ENCODE data around the gene TCF23.
"Not testable (repeated sequence)": the region's sequence is repeated elsewhere in the genome, so short reads cannot be mapped to it uniquely, and the experiment has no call there.

The TCF23 gene

DNA sequence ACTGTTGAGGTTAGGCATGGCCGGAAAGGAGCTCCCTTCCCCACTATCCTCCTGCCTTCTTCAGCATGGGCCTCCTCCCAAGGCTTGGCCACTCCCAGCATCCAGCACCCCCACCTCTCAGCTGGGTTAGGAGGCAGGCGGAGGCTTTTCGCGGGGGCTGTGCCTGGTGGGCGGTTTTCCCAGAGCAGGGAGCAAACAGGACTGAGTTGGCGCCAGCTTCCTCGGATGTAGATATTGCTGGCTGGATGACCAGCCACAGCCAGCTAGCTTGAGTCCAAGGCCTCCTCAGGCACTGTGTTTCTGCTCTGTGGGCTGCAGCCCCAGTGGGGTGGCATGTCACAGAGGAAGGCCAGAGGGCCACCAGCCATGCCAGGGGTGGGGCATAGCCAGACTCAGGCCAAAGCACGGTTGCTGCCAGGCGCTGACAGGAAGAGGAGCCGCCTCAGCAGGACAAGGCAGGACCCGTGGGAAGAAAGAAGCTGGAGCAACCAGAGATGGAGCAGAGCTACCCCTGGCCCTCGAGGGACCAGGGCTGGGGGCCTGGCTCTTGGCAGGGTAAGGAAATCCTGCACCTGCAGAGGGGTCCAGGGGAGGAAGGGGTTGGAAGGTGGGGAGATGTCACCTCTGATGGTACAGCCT lies at the start of gene TCF23:
TCF23 (plus strand) TSS at position 204 of the 639 bp plus-strand sequence; CDS start at position 334, 130 bp downstream.
- H3K36me3 ChIP-seq (ENCODE audit: insufficient read depth, low read length) = no peaks in the 10 kb centered on the region
- no peak within 1 kb of the TSS for H3K9ac ChIP-seq (ENCODE audit: low read depth, low read length)
- H3K9me3 ChIP-seq (ENCODE audit: control insufficient read depth, insufficient read depth, low read length) = no peaks in the 10 kb centered on the region
- H3K4me1 ChIP-seq (ENCODE audit: insufficient read depth, low read length) = no peaks in the 10 kb centered on the region

DNA sequence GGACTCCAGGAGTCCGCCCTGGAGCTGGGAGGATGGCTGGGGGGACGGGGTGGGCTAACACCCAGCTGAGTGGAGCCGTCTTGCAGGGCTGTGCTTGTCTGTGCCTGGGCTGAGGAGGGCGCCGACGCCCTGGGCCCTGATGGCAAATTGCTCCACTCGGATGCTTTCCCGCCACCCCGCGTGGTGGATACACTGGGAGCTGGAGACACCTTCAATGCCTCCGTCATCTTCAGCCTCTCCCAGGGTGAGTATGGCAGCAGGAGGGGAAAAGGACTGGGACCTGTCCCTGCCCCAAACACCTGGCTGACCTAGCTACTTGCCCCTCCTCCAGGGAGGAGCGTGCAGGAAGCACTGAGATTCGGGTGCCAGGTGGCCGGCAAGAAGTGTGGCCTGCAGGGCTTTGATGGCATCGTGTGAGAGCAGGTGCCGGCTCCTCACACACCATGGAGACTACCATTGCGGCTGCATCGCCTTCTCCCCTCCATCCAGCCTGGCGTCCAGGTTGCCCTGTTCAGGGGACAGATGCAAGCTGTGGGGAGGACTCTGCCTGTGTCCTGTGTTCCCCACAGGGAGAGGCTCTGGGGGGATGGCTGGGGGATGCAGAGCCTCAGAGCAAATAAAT lies 49.4 kb upstream of the TCF23 start:
- no peaks in the 10 kb centered on the region for H3K9me3 ChIP-seq (ENCODE audit: control insufficient read depth, insufficient read depth, low read length)
- no peaks in the 10 kb centered on the region for H3K4me1 ChIP-seq (ENCODE audit: insufficient read depth, low read length)
- H3K36me3 ChIP-seq (ENCODE audit: insufficient read depth, low read length) = no peaks in the 10 kb centered on the region
- H3K9ac ChIP-seq (ENCODE audit: low read depth, low read length) = no peak overlapping the region

DNA sequence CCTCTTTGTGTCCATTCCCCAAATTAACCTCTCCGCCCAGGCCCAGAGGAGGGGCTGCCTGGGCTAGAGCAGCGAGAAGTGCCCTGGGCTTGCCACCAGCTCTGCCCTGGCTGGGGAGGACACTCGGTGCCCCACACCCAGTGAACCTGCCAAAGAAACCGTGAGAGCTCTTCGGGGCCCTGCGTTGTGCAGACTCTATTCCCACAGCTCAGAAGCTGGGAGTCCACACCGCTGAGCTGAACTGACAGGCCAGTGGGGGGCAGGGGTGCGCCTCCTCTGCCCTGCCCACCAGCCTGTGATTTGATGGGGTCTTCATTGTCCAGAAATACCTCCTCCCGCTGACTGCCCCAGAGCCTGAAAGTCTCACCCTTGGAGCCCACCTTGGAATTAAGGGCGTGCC lies 48.8 kb upstream of the TCF23 start:
- Histone ChIP-seq H3K36me3 (ENCODE audit: insufficient read depth, low read length) (no peaks in the 10 kb centered on the region), H3K9ac (ENCODE audit: low read depth, low read length) (no peak overlapping the region), H3K9me3 (ENCODE audit: control insufficient read depth, insufficient read depth, low read length) (no peaks in the 10 kb centered on the region), H3K4me1 (ENCODE audit: insufficient read depth, low read length) (no peaks in the 10 kb centered on the region)

GRCh38 chr2:27102329-27102728 lies 46.5 kb upstream of the TCF23 start:
- Histone ChIP-seq H3K9ac (ENCODE audit: low read depth, low read length) (no peak overlapping the region), H3K9me3 (ENCODE audit: control insufficient read depth, insufficient read depth, low read length) (no peaks in the 10 kb centered on the region), H3K4me1 (ENCODE audit: insufficient read depth, low read length) (no peaks in the 10 kb centered on the region), H3K36me3 (ENCODE audit: insufficient read depth, low read length) (no peaks in the 10 kb centered on the region)

DNA sequence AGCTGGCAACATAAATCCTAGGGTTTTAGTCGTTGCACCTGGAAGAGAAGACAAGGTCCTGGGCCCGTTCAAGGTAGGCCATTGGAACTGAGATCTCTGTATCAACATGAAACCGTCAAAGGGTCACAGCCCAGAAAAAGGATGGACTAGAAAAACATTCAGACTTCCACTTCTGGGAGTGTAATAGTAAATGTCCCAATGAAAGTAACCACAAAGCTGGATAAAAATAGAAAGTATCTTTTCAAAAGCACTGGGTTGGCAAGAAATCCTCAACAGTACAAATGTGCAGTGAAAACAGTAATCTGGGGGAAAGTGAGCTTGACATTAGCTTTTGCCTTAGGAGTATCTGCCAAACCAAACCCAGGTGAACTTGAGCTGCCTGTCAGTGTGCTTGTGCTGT lies 42.8 kb upstream of the TCF23 start:
- no peaks in the 10 kb centered on the region for H3K36me3 ChIP-seq (ENCODE audit: insufficient read depth, low read length)
- no peaks in the 10 kb centered on the region for H3K9me3 ChIP-seq (ENCODE audit: control insufficient read depth, insufficient read depth, low read length)
- no peaks in the 10 kb centered on the region for H3K4me1 ChIP-seq (ENCODE audit: insufficient read depth, low read length)
- H3K9ac ChIP-seq (ENCODE audit: low read depth, low read length) = no peak overlapping the region

GRCh38 chr2:27108221-27108620 lies 40.6 kb upstream of the TCF23 start:
- Histone ChIP-seq H3K36me3 (ENCODE audit: insufficient read depth, low read length) (no peaks in the 10 kb centered on the region), H3K4me1 (ENCODE audit: insufficient read depth, low read length) (no peaks in the 10 kb centered on the region), H3K9me3 (ENCODE audit: control insufficient read depth, insufficient read depth, low read length) (no peaks in the 10 kb centered on the region), H3K9ac (ENCODE audit: low read depth, low read length) (no peak overlapping the region)

GRCh38 chr2:27109083-27109482 lies 39.7 kb upstream of the TCF23 start:
- Histone ChIP-seq H3K9ac (ENCODE audit: low read depth, low read length) (no peak overlapping the region), H3K36me3 (ENCODE audit: insufficient read depth, low read length) (no peaks in the 10 kb centered on the region), H3K4me1 (ENCODE audit: insufficient read depth, low read length) (no peaks in the 10 kb centered on the region), H3K9me3 (ENCODE audit: control insufficient read depth, insufficient read depth, low read length) (no peaks in the 10 kb centered on the region)

GRCh38 chr2:27110603-27111352 lies 38.0 kb upstream of the TCF23 start:
- H3K9ac ChIP-seq (ENCODE audit: low read depth, low read length) = peak overlapping the region; percentile 28; the same call in 1 of the 2 replicates
- not testable (repeated sequence) for H3K4me1 ChIP-seq (ENCODE audit: insufficient read depth, low read length)

GRCh38 chr2:27111392-27112078 lies 37.3 kb upstream of the TCF23 start:
- H3K9me3 ChIP-seq (ENCODE audit: control insufficient read depth, insufficient read depth, low read length); H3K4me1 ChIP-seq (ENCODE audit: insufficient read depth, low read length); H3K36me3 ChIP-seq (ENCODE audit: insufficient read depth, low read length); H3K9ac ChIP-seq (ENCODE audit: low read depth, low read length): not testable (repeated sequence)

More at GRCh38 chr2:27110603-27111352, 38.0 kb upstream of the TCF23 start:
- not testable (repeated sequence) for H3K36me3 ChIP-seq (ENCODE audit: insufficient read depth, low read length); H3K9me3 ChIP-seq (ENCODE audit: control insufficient read depth, insufficient read depth, low read length)

- Histone ChIP-seq H3K9me3 (ENCODE audit: control insufficient read depth, insufficient read depth, low read length) (no peaks in the 10 kb centered on the region), H3K4me1 (ENCODE audit: insufficient read depth, low read length) (no peaks in the 10 kb centered on the region), H3K9ac (ENCODE audit: low read depth, low read length) (no peak overlapping the region), H3K36me3 (ENCODE audit: insufficient read depth, low read length) (no peaks in the 10 kb centered on the region)
Measured at GRCh38 chr2:27115519-27115918, 33.3 kb upstream of the TCF23 start.

DNA sequence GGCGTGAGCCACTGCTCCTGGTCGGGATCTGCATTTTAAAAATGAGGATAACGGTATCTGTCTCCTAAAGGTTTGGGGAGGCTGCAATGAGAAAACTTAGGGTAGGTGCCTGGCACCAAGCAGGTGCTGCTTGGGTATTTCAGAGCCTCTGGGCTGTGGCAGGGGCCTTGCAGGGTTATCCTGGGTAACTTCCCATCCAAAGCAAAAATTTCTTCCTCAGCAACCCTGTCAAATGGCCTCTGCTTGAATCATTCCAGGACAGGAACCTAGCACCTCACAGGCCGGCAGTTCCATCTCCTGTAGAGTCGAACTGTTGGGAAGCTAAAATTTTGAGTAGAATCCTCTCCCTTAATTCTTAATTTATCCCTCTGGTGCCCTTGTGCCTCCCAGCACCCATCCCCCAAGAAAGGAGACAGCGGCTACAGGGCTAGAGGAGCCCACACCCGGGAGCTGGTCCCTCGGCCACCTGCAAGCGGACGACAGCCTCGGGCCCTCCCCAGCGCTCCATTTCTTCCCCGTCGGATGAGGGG lies 30.7 kb upstream of the TCF23 start:
- Histone ChIP-seq H3K4me1 (ENCODE audit: insufficient read depth, low read length) (0 out of 2 replicates have a peak, but pooled peaks cover 3% of the 10 kb centered on the region), H3K9me3 (ENCODE audit: control insufficient read depth, insufficient read depth, low read length) (no peaks in the 10 kb centered on the region), H3K9ac (ENCODE audit: low read depth, low read length) (peak overlapping the region; percentile 55; the same call in 1 of the 2 replicates)

GRCh38 chr2:27118525-27119329 lies 30.1 kb upstream of the TCF23 start, which contains the start of gene CGREF1:
Gene CGREF1, minus strand, starts transcription at chr2:27119128. Its CDS starts 14,762 bp downstream, at chr2:27104366.
- Histone ChIP-seq H3K9ac (ENCODE audit: low read depth, low read length) (peak within 1 kb of the TSS; percentile 55; the same call in 1 of the 2 replicates), H3K9me3 (ENCODE audit: control insufficient read depth, insufficient read depth, low read length) (no peaks in the 10 kb centered on the region), H3K36me3 (ENCODE audit: insufficient read depth, low read length) (no peaks in the 10 kb centered on the region), H3K4me1 (ENCODE audit: insufficient read depth, low read length) (0 out of 2 replicates have a peak, but pooled peaks cover 5% of the 10 kb centered on the region)

More for the DNA sequence above, 30.7 kb upstream of the TCF23 start:
- H3K36me3 ChIP-seq (ENCODE audit: insufficient read depth, low read length) = no peaks in the 10 kb centered on the region

- H3K9ac ChIP-seq (ENCODE audit: low read depth, low read length) = peak overlapping the region; percentile 55; the same call in 1 of the 2 replicates
- H3K9me3 ChIP-seq (ENCODE audit: control insufficient read depth, insufficient read depth, low read length); H3K4me1 ChIP-seq (ENCODE audit: insufficient read depth, low read length); H3K36me3 ChIP-seq (ENCODE audit: insufficient read depth, low read length): not testable (repeated sequence)
Measured at GRCh38 chr2:27119330-27119670, 29.5 kb upstream of the TCF23 start.

Data from ES-I3 (cell line).